GM19238 (cell line): ENCODE results near the gene SAFB2.

Source experiments
- DNase-seq: peaks from one replicate; pipeline ENCODE4 v3.0.0; 2011; ENCODE audit warnings: low spot score; ENCODE audit not compliant: insufficient read length

The SAFB2 gene

DNA sequence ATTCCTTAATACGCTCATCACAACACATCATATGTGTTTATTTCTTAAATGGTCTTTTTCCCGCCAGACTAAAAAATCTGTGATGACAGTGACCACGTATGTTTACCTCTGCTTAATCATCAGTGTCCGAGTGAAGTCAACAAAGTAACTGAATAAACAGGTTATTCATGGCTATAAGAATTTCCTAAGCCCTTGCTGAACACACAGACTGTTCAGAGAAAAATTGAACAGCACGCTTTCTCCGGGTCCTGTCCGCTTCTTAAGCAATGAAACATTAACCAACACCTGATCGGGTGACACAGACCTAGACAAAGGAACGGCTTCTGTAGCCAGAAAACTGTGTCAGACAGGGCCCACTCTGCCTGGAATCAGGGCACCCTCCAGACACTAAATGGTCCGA is 14.3 kb downstream of the SAFB2 start:
- no peak for DNase-seq

DNA sequence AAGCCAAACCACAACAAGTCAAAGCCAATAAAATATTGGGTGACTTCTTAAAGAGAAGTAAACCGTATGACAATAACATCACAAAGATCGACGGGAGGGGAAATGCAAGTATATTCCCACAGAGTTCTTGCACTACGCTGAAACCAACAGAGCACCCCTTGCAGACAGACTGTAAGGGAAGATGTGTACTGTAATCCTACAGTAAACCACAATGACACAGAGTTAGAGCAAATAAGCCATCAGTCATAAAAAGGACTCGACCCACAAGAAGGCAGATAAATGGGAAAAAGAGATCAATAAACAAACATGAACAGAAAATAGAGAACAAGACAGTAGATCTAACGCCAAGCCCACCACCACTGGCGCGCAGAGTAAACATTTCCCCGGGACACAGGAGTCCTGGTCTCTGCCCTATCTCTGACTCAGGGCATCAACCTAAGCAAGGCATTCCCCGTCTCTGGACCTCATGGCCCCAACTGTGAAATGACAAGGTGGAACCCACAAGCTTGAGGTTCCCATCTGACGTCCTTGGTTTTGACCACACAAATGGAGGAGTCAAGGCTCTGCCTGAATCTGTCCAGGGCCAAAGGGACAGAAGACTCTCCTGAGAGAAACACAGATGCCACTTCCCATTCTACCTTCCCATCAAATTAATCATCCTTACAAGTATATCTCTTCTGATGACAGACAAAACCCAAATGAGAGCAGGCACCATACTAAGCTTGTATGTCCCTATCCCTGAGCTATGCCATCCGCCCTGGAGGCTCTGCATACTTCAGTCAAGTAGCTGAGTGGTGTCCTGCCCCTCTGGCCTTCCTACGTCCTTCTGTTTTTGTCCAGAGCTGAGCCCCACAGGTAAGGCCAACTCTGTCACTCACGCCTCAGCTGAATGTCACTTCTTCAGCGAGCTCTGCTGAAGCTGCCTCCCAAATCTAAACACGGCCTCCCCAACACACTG is 15.0 kb downstream of the SAFB2 start:
- DNase-seq, result no peak

DNA sequence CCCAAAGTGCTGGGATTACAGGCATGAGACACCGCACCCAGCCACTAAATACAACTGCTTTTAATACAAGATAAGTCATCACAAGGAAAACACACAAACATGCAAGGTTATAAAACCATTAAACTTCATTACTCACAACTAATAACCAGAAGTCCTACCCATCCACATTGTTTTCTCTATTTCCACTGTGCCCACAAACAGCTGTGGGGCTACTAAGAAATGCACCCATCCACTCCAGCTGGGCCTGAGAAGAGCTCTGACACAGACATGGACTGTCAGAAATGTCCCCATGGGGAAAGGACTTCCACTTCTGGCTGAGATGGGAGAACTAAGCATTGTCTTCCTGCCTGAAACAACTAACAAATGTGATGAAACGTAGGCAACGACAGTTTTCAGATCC is 17.2 kb downstream of the SAFB2 start:
- no peak for DNase-seq

DNA sequence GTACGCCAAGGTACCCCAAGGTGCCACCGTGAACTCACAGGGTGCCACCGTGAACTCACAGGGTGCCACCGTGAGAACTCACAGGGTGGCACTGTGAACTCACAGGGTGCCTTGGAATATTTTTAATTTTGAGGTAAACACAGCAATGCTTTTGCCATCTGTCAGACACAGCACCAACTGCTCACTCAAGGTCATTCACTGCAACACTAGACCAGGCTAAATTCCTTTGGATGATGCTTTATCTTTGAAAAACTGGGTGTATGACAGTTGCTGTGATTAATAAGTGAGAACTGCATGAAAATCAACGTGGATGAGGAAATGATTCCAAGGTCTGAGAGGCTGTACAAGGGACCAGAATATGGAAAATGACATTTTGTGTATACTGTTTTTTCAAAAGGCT is 18.9 kb downstream of the SAFB2 start:
- no peak for DNase-seq

DNA sequence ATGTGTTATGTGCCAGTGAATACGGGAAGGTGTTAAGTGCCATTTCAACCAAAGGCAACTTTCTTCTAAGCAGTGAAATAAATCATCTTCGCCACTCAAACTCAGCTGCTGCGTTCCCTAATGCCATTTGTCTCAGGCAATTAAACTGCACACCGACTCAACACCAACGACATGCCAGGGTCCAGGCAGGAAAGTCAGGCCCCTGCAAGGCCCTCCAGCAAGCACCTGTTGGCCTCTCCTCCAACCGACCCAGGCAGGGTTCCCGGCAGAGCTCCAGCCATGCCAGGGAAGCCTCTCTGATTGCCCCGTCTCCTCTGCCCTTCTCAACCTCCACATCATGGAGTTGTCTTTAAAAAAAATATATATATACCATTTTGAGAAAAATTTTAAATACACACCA is 21.8 kb downstream of the SAFB2 start:
- DNase-seq, result no peak

DNA sequence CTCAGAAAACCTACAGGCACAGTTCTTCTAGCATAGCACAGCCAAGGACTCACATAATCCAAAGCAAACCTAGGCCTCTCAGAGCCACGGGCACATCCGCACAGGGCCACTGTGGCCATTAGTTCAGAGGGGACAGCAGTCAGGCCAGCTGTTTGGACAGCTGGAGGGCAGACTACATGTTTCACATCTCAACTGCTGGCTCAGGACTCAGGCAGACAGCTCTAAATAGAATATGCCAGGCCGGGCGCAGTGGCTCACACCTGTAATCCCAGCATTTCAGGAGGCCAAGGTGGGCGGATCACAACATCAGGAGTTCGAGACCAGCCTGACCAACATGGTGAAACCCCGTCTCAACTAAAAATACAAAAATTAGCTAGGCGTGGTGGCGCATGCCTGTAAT is 26.8 kb downstream of the SAFB2 start:
- no peak for DNase-seq

DNA sequence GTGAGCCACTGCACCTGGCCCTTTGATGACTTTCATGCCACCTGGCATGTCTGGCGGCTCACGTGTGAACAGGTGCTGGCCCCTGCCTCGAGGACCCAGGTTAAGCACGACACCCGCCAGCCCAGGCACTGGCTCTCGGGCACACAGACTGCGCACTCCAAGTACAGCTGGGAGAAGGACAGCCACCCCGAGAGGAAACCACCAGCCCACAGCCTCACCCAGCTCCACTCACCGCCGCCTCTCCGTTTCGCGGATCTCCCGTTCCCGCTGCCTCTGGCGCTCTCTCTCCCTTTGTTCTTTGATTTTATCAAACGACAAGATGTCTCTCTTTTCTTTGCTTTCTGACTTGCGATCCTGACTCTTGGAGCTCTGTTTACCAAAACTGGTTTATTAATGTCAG is 27.4 kb downstream of the SAFB2 start:
- no peak for DNase-seq

DNA sequence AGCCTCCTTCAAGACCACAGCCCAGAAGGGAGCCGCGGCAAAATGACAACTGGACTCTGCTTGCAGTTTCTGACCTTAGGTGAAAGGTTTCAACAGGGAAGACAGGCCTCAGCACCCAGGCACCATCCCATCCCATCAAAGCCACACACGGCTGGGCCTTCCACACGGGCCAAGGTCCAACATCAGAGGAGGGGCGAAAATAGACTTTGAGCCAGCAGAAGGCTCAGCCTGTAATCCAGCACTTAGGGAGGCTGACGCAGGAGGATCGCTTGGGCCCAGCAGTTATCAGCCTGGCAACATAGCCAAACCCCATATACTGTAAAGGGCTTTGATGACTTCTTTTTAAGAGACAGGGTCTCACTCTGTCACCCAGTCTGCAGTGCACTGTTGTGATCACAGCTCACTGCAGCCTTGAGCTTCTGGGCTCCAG is 28.0 kb downstream of the SAFB2 start:
- DNase-seq, result no peak

DNA sequence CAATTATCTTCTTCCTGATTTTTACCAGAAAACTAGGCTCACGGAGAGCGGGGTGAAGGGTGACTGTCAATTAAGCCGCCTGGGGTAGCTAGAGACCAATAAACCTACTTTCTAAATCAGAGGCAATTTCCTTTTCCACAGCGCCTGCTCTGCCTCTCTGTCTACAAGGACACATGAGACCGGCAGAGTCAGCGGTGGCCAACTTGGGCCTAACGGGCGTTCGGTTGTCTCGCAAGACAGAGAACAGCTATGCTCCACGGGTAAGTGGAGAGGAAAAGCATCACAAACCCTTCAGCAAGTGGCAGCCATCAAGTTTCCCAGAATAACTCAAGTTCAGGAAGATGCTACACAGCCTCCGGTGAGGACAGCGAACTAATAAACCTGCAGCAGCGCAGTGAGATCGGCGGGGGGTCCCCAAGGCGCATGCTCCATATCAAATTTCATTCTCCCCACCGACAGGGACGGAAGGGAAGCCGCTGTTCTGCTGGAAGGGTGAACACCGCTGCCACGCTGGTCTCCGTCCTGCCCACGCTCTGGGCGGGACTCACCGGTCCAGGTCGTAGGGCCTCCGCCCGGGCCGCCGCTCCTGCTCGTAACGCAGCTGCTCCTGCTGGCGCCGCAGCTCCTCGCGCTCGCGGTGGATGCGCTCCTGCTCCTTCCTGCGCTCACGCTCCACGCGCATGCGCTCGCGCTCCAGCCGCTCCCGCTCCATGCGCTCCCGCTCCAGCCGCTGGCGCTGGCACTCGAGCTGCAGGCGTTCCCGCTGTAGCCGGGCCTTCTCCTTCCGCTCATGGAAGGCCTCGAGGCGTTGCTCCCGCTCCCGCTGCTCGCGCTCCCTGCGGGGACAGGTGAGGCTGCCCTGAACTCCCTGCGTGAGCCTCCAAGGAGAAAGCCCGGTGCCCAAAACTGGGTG is 29.0 kb downstream of the SAFB2 start:
- DNase-seq, result no peak

DNA sequence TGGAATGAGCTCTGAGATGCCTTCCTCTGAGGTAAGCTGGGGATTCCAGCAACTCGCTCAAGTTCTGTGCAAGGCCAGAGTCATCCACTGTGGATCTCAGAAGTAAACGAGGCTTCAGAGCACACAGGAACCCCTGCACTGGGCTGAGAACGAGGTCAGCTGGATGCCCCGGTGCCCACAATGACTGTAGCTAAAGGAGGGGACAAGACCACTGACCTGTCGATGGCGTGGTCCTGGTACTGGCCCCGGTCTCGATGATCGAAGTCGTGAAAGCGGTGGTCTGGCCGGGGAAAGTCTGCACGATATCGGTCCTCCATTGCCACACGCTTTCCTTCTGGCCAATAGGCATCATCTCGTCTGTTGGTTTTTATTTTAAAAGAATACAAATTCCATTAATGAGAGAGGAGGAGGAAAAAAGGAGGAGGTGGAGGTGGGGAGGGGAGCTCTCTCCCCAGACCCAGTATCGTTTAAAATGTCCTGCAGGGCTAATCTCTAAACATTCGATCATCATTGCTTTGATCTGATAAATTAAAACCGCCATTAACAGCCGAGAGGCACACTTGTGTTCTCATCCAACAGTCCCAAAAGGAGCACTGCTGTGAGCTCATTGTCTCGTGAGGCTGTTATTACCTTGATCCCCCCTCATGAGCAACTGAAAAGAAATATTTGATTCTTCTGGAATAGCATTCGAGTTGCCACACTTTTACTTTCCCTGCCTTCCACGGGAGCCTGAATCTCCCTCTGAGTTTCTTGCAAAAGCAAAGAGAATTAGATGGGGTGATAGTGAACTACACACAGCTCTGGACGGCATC is 29.8 kb downstream of the SAFB2 start:
- DNase-seq, result no peak

DNA sequence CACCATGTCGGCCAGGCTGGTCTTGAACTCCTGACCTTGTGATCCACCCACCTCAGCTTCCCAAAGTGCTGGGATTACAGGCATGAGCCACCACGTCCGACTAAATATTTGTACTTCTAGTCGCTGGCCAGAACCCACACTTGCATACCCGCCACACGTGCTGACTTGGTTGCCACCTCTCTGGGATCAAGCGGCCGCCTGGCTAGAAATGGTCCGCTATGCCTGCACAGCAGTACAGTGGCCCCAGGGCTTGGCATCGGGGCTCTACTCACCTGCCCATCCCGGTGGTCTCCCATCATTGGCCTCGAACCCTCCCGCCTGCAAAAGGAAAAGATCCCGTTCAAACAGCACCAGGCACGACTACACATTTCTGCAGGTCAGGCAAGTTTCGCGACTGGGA is 31.1 kb downstream of the SAFB2 start:
- DNase-seq, result no peak

DNA sequence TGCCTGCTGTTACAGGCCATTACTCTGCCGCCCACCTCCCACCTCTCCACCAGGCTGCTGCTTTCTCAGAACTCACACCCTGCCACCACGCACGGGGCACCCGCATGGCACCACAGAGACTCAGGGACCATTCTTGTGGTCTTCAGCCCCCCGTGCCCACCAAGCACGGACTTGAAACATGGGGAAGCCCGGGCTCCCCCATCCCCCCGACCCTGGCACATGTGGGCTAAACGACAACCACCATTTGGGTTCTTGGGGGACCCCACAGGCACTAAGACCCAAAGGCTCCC is 31.8 kb downstream of the SAFB2 start:
- DNase-seq, result no peak

DNA sequence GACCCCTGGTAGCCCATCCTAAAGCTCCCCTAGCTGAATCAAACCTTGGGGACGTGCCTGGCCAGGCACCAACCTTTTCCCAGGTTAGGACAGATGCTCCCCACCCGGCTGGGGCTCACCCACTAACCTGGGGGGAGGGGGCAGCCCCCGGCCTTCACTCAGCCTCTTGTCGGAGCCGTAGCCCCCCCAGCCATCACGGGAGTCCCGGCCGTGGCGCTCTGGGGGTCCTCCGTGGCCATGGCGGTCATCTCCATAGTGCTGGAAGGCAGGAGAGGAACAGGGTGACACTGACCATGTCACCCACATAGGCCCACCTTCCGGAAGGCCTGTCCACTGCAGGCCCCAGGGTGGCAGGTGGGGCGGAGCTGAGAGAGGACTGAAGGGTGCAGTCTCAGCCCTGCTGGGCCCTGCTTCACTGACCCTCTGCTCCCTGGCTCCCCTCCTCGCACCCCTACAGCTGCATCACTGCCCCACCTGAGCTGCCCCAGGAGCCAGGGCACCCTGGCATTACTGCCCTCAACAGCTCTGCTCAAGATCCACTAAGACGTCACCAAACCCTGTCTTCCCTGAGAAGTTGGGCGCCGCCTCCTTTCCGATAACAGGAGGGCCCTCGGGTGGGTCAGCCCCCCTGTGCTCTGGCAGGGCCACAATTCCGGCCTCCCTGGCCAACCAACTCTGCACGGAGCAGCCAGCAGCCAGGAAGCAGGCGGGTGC is 32.3 kb downstream of the SAFB2 start:
- no peak for DNase-seq

DNA sequence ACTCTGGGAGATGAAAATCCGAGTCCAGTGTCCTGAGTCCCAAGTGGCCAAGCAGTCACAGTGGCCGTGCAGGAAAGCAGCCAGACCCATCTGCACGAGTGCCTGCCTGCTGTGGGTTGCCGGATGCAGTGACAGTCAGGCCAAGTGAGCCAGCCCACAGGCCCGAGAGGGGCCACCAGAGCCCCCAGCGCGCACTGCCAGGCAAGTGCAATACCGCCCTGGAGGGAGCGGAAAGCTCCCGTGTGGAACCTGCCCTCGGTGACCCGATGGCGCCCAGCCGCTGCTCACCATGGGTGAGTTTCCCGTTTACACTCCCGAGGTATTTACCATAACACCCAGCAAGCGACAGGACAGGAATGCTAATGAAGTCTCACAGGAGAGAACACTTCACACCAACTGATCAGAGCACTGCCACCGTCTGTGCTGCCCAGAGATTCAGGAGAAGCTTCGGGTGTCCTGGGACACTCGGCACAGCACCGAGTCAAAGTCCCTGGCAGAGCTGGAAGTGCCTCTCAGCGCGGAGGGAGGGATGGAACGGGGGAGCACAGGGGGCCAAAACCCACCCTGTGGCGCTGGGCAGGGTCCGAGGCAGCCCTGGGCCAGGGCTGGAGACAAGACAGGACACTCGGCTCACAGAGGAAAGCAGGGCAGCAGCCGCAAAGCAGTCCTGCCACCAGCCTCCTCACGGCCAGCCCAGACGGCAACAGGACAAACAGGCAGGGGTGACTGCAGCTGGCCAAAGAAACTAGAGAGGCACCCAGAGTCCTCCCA is 33.5 kb downstream of the SAFB2 start:
- DNase-seq, result no peak

DNA sequence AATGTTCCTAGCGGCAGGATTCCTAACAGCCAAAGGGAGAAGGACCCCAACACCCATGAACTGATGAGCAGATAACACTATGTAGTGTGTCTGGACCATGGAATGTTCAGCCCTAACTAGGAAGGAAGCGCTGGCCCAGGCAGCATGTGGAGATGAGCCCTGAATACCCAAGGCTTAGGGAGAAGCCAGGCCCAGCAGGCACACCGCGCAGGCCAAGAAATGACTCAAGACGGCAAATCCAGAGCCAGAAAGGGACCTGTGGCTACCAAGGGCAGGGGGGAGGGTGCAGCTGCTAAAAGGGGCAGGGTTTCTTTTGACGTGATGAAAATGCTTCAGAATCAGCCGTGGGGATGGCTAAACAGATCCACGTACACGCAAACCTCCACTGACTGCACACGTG is 34.1 kb downstream of the SAFB2 start:
- DNase-seq, result no peak

DNA sequence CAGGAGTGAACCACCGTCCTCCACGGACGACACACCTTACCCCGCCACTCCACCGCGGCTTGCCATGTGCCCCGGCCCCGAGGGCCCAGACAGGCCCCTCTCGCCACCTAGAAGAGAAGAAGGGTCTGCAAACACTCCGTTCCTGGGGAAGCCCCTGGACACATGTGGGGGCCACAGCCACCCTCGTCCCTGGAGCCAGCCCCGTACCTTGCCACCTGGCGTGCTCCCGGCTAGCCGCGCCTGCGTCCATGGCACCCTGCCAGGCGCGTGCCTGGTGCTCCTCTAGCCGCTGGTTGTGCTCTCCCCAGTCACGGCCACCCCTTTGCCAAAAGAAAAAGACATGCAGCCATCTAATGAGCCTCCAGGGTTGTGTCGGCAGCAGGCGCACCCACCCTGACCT is 34.9 kb downstream of the SAFB2 start:
- DNase-seq, result no peak

DNA sequence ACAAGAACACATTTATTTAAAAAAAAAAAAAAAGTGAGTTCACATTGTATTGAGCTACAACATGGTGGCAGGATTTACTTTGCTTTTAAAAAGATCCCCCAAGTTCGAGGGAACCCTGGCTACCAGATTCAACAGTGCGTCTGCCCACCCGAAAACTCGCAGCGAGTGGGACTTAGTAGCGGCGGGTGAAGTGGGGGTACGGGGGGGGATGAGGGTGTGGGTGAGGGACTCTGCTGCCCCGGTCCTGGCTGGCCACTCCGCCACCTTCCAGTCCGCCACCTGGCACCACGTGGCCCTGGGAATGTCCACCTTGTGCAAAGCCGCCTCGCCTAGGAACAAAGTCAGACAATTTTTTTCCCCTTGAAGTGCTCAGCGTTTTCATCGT is 35.5 kb downstream of the SAFB2 start:
- no peak for DNase-seq

DNA sequence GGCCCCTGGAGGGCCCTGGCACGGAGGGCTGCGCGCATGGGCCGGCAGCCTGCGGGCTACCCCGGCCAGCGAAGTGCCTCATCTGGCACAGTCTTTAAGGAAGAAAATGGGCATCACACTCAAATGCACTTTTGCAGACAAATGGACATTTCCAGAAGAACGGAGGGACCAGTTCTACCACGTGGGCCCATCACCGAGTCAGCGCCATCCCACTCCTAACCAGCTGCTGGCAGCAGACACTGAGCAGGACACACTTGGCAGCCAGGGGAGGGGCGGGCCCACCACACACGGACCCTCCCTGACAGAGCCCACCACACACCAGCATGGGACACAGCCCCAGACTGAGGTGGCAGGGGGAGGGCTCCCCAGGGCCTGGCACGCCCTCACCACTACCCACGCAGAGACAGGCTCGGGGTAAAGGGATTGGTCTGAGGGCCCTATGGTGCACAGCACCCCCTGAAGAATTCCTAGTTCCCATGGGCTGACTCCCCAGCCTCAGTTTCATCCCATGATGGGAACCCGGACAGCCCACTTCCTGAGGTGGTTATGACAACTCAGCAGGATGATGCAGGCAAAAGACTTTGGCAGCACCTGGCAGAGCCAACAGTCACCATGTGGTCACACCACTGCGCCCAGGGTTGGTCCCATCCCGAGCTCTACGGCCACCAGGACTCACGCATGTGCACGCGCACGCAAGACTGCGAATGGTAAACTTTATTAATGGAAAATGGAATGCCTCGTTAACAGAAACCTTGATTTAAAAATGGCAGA is 36.1 kb downstream of the SAFB2 start:
- DNase-seq, result no peak

DNA sequence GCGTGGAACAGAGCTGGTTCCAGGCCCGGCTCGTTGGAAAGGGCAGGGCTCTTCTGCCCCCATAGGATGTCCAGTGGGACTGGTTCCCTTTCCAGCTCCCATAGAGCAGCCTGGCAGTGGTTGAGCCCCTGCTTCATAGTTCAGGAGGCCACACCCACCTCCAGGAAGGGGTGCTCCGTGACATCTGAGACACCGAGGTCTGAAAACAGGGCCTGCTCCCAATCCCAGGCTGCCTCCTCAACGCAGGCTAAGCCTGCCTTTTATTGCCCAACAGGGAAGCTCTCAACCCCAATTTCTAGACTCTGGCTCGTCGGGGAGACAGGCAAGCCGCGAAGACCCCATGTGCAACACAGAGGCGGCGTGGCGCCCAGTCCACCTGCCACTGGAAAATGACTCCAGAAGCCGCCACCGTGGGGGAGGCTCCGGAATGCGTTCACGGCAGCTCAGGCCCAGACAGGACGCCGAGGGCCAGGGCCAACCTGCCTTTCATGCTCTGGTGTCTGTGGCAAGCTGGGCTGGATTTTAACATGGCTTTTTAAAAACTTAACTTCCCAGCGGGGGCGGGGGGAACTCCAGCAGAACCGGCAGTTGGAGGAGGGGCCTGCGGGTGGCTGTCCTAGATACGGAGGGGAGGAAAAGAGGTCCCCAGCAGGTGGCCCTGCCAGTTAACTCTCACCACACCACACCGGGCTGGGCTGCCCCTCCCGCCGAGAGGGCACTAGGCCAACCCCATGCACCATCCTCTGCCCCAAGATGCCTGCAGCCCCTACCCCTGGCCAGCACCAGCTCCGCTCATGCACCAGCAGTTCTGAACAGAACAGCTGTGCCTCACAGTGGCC is 36.9 kb downstream of the SAFB2 start:
- no peak for DNase-seq
